Frontal cortex (tissue), 4 donors: ENCODE measurements around the gene MET. TPM values are rescaled to one million over a fixed set of nuclear protein-coding genes. Genes with fewer than 3 reads are reported as not detected.
"Not testable (repeated sequence)": the region's sequence is repeated elsewhere in the genome, so short reads cannot be mapped to it uniquely, and the experiment has no call there.

Experiments used
- DNase-seq, 2 donors: peaks; one replicate each; pipeline ENCODE4 v3.0.0; 2012; ENCODE audit warnings: low spot score in 2 of 2
- FAIRE-seq: peaks from 2 replicates; lab custom pipeline; 2012; peaks lifted over from hg19 to GRCh38; lab: Jason Lieb, UNC
- total RNA-seq: library from RNA; depleted of rRNA; stranded (reverse); fragments of >200 nt; gene quantifications from one replicate; pipeline ENCODE4 v1.2.3, GENCODE V29; 2014
- donor health status: control.
- donor health status: control.
- donor health status: control.

MET gene
- total RNA-seq, 1 donor from 2014 or later, result 2.9 TPM

DNA sequence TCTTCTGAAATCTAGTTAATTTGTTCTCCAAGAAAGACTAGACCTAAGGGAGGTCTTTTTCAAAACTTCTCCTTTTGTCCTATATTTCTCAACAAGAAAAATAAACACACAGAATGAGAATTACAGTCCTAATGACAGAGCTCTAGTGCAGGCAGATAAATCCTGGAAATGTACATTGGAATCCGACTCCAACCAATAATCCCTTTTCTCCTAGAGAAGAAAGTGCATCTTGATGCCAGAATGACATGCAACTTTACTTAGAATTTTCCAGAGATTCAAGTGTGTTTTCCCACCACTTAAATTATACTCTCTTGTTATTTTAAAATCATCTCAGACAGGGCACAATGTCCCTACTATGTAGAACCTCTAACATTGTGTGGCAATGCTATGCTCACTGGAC is 68.2 kb downstream of the MET start:
- DNase-seq (no peak), FAIRE-seq (no peak)

- FAIRE-seq (no peak), DNase-seq (no peak)
These were observed 68.9 kb downstream of the MET start for GRCh38 chr7:116740755-116741462.

DNA sequence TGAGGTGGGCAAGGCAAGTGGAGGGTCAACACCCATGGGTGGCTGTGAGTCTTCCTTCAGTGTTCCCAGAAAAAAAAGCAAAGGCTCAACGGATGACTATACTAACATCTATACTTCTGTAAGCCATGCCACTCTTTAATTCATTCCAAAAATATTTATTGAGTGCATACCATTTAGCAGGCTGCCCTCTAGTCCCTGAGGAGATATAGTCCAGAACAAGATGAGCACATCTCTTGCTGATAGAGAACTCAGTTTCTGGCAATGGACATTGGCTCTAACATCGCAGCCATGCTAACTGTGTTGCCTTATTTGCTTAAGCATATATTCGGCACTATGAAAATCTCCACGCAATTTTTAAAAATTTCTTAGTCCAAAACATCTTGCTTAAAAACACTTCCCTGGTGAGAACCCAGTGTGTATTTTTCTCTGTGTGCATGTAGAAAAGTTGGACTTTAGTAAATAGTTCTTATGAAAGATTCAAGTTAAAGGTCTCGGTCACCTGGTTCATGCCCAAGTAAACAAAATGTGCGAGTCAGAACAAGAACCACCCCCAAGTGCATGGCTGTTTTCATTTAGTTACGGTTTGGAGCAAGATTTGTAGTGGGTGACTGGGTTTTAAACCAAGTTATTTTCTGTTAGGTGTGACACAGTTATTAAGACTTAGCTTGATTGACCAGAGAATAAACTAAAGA is 69.8 kb downstream of the MET start:
- no peak for DNase-seq
- no peak for FAIRE-seq

- FAIRE-seq (no peak), DNase-seq (no peak)
These were observed 70.6 kb downstream of the MET start for GRCh38 chr7:116742641-116743040.

GRCh38 chr7:116743835-116744234 is 71.8 kb downstream of the MET start:
- not testable (repeated sequence) for FAIRE-seq

GRCh38 chr7:116746388-116746787 is 74.4 kb downstream of the MET start:
- not testable (repeated sequence) for FAIRE-seq, DNase-seq

More at GRCh38 chr7:116743835-116744234, 71.8 kb downstream of the MET start:
- DNase-seq, result not testable (repeated sequence)

- not testable (repeated sequence) for FAIRE-seq, DNase-seq
These were observed 79.1 kb downstream of the MET start for GRCh38 chr7:116751070-116751469.

- no peak for FAIRE-seq
These were observed 80.5 kb downstream of the MET start for GRCh38 chr7:116752305-116753074.

DNA sequence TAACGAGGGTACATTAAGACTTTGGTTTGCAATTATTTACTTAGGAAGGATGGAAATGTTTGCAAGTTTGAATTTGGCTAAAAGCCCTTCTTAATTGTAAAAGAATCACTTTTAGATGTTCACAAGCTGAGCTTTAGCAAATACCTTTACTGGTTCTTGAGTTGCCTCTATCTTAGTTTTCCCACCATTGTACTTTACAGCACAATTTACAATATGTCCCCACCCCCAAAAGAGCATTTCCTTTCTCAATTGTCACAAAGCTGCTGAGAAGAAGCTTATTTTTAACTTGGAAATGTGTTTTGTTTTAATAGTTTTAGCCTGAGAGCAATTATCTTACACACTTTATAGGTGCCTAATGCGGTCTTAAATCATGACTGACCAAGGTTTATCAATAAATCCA is 81.1 kb downstream of the MET start:
- no peak for FAIRE-seq

More at GRCh38 chr7:116752305-116753074, 80.5 kb downstream of the MET start:
- no peak for DNase-seq

DNA sequence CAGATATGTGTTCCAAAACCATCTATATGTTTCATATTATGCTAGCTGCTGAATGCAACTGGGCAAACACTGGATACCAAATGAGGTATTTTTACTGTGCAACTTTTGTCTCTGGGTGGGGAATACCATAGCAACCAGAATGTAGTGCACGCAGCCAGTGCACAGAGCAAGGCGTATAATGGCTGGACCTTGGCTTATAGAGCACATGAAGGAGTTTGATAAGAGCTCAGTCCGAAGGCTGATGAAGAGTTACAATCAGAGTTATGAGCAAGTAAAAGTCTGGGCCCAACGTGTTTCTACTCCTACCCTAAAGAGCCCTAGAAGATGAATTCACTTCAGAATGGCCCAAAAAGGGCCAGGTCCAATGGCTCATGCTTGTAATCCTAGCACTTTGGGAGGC is 82.2 kb downstream of the MET start:
- FAIRE-seq (no peak), DNase-seq (no peak)

More for the DNA sequence above, 81.1 kb downstream of the MET start:
- no peak for DNase-seq

- FAIRE-seq (no peak), DNase-seq (no peak)
These were observed 85.3 kb downstream of the MET start for GRCh38 chr7:116757283-116757682.

DNA sequence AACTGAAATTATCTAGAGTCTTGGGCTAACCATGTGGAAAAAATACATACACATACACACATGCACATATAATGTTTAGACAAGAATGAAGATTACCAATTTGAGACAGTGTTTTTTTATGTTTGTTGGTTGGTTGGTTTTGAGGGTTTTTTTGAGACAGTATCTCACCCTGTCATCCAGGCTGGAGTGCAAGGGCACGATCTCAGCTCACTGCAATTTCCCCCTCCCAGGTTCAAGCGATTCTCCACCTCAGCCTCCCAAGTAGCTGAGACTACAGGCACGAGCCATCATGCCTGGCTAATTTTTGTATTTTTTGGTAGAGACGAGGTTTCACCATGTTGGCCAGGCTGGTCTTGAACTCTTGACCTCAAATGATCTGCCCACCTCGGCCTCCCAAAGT is 87.6 kb downstream of the MET start:
- not testable (repeated sequence) for FAIRE-seq, DNase-seq

DNA sequence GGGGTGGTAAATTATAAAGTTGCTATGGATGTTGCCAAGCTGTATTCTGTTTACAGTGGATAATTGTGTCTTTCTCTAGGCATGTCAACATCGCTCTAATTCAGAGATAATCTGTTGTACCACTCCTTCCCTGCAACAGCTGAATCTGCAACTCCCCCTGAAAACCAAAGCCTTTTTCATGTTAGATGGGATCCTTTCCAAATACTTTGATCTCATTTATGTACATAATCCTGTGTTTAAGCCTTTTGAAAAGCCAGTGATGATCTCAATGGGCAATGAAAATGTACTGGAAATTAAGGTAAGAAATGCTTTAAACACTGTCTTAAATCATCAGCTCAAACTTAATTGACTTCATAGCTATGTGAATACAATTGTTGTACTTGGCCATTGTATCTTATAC is 91.0 kb downstream of the MET start:
- DNase-seq (no peak), FAIRE-seq (no peak)

DNA sequence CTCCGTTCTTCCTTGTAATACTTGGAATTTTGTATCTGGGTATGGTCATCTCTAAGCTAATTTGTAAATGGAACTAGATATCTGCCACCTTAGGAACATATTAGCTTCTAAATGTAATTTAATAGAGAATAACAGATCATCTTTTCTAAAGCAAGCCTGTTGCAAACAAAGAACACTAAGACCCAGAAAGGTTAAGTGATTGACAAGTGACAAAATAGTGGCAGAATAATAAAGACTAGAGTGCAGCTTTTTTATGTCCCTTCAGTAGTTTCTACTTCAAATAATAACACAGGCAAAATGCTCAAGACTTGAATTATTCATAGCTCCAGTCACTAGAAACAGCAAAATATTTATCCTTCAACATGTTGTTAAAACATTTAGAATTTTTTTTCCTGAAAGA is 91.7 kb downstream of the MET start:
- FAIRE-seq, result no peak
- no peak for DNase-seq

GRCh38 chr7:116766881-116767280 is 94.9 kb downstream of the MET start:
- DNase-seq, result no peak
- no peak for FAIRE-seq

GRCh38 chr7:116769546-116769945 is 97.5 kb downstream of the MET start:
- DNase-seq, result no peak
- no peak for FAIRE-seq

DNA sequence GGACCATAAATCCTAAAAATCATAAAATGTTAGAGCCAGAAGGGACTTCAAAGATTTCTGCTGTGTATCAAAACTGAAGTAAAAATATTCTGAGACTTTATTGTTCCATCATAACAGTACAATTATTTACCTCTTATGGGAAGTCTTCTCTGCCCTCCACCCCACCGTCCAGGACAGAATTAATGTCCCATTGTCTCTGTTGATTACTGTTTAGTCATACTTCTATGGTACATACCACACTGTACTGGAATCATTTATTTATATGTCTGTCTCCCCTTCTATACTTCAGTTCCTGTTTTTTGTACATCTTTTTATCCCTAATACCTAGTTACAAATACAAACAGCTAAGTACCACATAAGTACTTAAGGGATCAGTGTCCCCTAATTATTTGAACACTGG is 98.9 kb downstream of the MET start:
- no peak for FAIRE-seq
- no peak for DNase-seq

- no peak for FAIRE-seq
- no peak for DNase-seq
These were observed 99.6 kb downstream of the MET start for GRCh38 chr7:116771640-116772039.

DNA sequence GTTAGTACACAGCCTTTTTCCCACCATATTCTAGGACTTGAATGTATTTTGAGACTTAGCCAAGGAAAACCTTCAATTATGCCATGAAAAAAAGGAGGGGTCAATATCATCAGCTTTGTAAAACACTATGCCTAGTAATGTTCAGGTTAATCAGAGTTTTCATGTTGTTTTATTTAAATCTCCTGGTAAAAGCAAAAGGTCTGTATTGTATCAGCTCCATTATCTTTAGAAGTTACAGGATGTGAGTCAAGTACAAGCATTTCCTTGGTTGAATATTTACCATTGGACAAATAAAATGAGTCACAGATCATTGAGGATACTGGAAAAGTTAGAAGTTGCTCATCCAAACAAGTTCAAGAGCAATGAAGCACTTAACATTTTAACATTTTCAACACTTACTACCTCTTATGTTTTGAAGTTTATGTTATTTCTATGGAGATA is 100.4 kb downstream of the MET start:
- FAIRE-seq, result no peak
- no peak for DNase-seq

DNA sequence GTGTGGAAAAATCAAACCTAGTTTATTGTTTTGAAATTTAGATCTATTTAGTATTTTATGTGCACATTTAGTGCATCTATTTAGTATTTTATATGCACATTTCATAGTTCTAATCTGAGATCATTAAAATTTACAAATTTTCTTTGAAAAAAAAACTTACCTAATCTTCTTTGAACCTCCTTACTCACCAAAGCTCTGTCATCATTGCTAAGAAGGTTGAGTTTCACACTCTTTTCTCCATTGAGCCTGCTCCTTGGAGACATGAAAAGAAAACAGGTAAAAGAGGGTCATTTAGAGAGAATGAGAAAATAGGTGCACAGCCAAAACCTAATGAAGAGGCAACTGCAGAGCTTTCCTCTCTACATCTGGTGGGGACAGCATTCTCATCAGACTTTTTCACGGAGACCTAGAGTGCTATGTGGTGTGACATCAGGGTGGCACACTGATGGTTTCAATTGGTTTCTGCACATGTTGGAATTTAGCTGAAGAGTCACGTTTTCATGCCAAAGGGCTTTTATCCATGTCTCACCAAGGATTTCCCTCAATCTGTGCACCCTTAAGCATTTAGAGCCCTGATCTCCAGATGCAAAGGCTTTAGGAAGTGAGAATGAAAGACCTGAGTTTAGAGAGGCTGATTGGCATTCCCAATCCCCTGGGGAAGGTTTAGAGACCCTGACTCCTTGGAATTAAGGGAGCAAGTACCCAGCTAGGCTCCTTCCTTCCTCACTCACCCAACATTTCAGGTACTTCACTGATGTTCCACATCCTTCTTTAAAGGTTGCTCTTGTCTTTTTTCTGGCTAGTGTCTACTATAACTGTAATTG is 101.1 kb downstream of the MET start:
- DNase-seq (no peak), FAIRE-seq (no peak)
